SU-DHL-6 (cell line): ENCODE results near the gene DFFB.

Experiments
- H2AFZ ChIP-seq: fragments of 200-600 bp; sonication (generic); 2 replicates; pipeline ENCODE4 v1.6.1; 2014; ENCODE audit warnings: low read depth, mild to moderate bottlenecking, moderate library complexity, mixed read lengths, antibody characterized with exemption, low read length; ENCODE audit not compliant: severe bottlenecking
- H3F3A ChIP-seq: fragments of 200-600 bp; shearing (Covaris generic); 2 replicates; pipeline ENCODE4 v1.6.0; 2016; ENCODE audit warnings: antibody characterized with exemption, mild to moderate bottlenecking; ENCODE audit not compliant: insufficient read depth
- H3K27ac ChIP-seq: fragments of 200-600 bp; sonication (generic); 2 replicates; pipeline ENCODE4 v1.5.1; 2016; ENCODE audit warnings: low read depth, mild to moderate bottlenecking, low read length, moderate library complexity, mixed read lengths
- H3K27me3 ChIP-seq: fragments of 200-600 bp; sonication (generic), shearing (Covaris generic); 2 replicates; pipeline ENCODE4 v1.6.0; 2014; ENCODE audit warnings: mild to moderate bottlenecking, low read length
- H3K36me3 ChIP-seq: fragments of 200-600 bp; sonication (generic); 2 replicates; pipeline ENCODE4 v1.6.1; 2014; ENCODE audit warnings: mild to moderate bottlenecking, low read length, mixed read lengths
- H3K4me2 ChIP-seq: fragments of 300-600, 200-600 bp; shearing (Covaris generic), sonication (generic); 2 replicates; pipeline ENCODE4 v1.6.0; 2014; ENCODE audit warnings: low read length, low read depth, mild to moderate bottlenecking; ENCODE audit not compliant: poor library complexity, severe bottlenecking
- H3K4me3 ChIP-seq: fragments of 200-600 bp; sonication (generic); 2 replicates; pipeline ENCODE4 v1.5.1; 2014; ENCODE audit warnings: antibody characterized with exemption, low read length, mild to moderate bottlenecking, mixed read lengths; ENCODE audit not compliant: insufficient read depth, poor library complexity, severe bottlenecking
- H3K79me2 ChIP-seq: fragments of 200-600 bp; sonication (generic); 2 replicates; pipeline ENCODE4 v1.6.1; 2014; ENCODE audit warnings: mild to moderate bottlenecking, low read length, moderate library complexity; ENCODE audit not compliant: insufficient read depth
- H3K9ac ChIP-seq: fragments of 200-600 bp; sonication (generic); 2 replicates; pipeline ENCODE4 v1.7.0; 2014; ENCODE audit warnings: mild to moderate bottlenecking, low read length
- H3K9me2 ChIP-seq: fragments of 200-600 bp; sonication (generic); replicated peaks from 2 replicates; pipeline ENCODE4 v1.6.1; 2014; ENCODE audit warnings: low read length; ENCODE audit not compliant: insufficient read depth
- H3K9me3 ChIP-seq: fragments of 200-600 bp; sonication (generic); 2 replicates; pipeline ENCODE4 v1.6.1; 2014; ENCODE audit warnings: low read length, mixed read lengths; ENCODE audit not compliant: insufficient read depth
- H4K20me1 ChIP-seq: fragments of 200-600 bp; sonication (generic); 2 replicates; pipeline ENCODE4 v1.6.1; 2014; ENCODE audit warnings: low read depth, mild to moderate bottlenecking, antibody characterized with exemption, low read length, moderate library complexity, mixed read lengths
- CTCF ChIP-seq: fragments of 200-600 bp; sonication (generic); IDR thresholded peaks from one replicate; pipeline ENCODE4 v1.5.1; 2017; ENCODE audit warnings: antibody characterized with exemption, mild to moderate bottlenecking, low read length, moderate library complexity; ENCODE audit not compliant: insufficient read depth, poor library complexity, severe bottlenecking
- EZH2phosphoT487 ChIP-seq: fragments of 200-600 bp; sonication (generic), shearing (Covaris generic); conservative IDR thresholded peaks from 2 replicates; pipeline ENCODE4 v1.6.1; 2018; ENCODE audit warnings: mild to moderate bottlenecking, antibody characterized with exemption, low read length, moderate library complexity, mixed read lengths

The DFFB gene

DNA sequence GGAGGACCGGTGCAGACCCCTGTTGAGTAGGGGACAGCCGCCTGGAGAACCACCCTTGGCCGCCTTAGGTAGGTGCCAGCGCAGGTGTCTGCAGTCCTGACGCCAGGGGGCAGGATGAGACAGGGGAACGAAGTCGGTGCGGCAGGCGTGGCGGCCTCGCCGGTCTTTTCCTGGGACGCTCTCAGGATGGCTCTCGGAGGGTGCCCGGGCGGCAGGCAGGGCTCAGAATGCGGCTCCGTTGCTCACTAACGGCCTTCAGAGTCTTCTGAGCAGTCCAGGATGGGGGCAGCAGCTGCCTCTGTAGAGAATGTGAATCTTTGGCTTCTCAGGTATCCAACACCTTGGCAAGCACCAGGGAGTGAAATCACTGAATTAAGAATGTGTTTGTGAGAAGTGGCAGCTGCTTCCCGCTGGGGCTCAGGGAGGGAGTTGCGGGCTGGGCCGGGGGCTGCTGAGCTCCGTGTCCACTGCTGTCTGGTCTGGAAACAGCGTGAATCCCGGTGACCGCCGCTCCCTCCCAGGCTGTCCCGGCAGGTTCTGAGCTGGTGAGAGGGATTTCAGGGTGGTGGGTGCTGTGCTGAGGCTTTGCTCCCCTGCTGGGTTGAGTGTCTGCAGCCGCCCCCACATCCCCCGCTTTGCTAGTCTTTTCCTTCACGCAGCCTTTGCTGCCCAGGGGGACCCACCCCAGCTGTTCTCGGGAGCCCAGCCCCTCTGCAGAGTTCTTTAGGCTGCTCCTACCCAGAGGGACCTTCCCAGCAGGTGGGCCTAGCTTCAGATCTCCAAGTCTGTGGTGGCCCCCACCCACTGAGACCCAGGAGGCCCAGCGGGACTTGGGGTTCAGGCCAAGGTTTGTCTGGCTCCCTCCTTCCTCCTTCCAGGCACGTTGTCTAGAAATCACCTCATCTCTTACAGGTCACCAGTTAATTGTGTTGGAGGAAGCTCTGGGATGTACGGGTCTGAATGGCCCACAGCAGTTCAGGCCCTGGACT lies 53.9 kb downstream of the DFFB start:
- H4K20me1 ChIP-seq, result no peaks in the 10 kb centered on the region
- H2AFZ ChIP-seq, result peak overlapping the region; percentile 41
- H3F3A ChIP-seq, result peaks cover 8% of the 10 kb centered on the region; the same call in 1 of the 2 replicates
- peak overlapping the region; percentile 75 for H3K4me2 ChIP-seq
- no peaks in the 10 kb centered on the region for H3K79me2 ChIP-seq
- H3K9ac ChIP-seq, result peak overlapping the region; percentile 65
- H3K9me3 ChIP-seq, result no peaks in the 10 kb centered on the region
- no peaks in the 10 kb centered on the region for H3K27me3 ChIP-seq
- peak; percentile 45 for TF ChIP-seq CTCF
- TF ChIP-seq EZH2phosphoT487, result no peak
- H3K36me3 ChIP-seq, result no peaks in the 10 kb centered on the region
- no peaks in the 10 kb centered on the region for H3K9me2 ChIP-seq
- peak overlapping the region; percentile 99 for H3K27ac ChIP-seq
- peak overlapping the region; percentile 52 for H3K4me3 ChIP-seq

- Histone ChIP-seq H3K27ac (peak overlapping the region; percentile 99), H3K9me3 (no peaks in the 10 kb centered on the region), H3K9ac (peak overlapping the region; percentile 65; the same call in 1 of the 2 replicates), H3K27me3 (no peaks in the 10 kb centered on the region), H3K79me2 (no peaks in the 10 kb centered on the region), H3F3A (peaks cover 8% of the 10 kb centered on the region; the same call in 1 of the 2 replicates), H4K20me1 (no peaks in the 10 kb centered on the region), H3K4me3 (no peak overlapping the region), H2AFZ (no peak overlapping the region), H3K36me3 (no peaks in the 10 kb centered on the region), H3K4me2 (peak overlapping the region; percentile 75), H3K9me2 (no peaks in the 10 kb centered on the region)
- TF ChIP-seq EZH2phosphoT487 (no peak), CTCF (no peak)
Observed at GRCh38 chr1:3911981-3912808, 54.9 kb downstream of the DFFB start.

DNA sequence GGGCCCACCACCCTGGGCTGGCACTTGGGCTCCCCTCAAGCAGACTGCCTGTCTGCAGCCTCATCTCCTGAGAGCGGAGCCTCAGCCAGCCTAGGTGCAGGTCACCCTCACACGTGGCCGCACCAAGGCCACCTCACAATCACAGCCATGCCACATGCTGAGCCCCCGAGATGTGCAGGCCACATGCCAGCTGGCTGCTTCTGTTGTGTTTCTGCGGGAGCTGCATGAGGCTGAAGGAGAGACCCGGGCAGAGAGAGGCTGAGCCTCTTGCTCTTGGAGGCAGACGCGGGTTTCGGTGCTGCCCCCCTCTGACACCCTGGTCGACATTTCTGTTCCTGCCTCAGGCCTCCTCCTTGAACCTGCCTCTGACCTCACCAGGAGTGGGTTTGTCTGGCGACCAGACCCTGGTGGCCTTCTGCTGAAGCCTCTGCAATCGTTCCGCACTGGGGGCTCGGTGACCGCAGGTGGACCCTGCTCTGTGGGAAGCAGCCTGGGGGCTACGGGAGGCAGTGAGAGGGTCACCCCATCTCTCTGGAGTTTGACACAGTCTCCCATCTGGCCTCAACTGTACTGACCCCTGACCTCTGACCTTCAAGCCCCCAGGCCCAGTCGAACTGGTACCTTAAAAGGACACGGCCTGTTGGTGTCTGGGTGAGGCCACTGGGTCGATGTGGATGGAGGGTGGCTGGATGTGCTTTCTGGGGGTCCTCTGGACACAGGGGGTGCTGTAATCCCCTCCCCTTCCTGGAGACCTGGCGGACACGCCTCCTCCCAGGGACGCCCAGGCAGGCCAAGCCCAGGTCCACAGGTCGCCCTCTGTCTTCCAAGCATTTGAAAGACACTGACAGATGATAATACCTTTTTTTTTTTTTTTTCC lies 55.8 kb downstream of the DFFB start:
- H3F3A ChIP-seq, result peaks cover 8% of the 10 kb centered on the region; the same call in 1 of the 2 replicates
- H3K79me2 ChIP-seq, result no peaks in the 10 kb centered on the region
- H4K20me1 ChIP-seq, result no peaks in the 10 kb centered on the region
- H3K36me3 ChIP-seq, result no peaks in the 10 kb centered on the region
- no peak overlapping the region for H3K4me2 ChIP-seq
- no peaks in the 10 kb centered on the region for H3K27me3 ChIP-seq
- H3K4me3 ChIP-seq, result no peak overlapping the region
- no peak for TF ChIP-seq CTCF
- TF ChIP-seq EZH2phosphoT487, result no peak
- no peak overlapping the region for H3K27ac ChIP-seq
- no peaks in the 10 kb centered on the region for H3K9me2 ChIP-seq
- H3K9ac ChIP-seq, result no peak overlapping the region
- no peaks in the 10 kb centered on the region for H3K9me3 ChIP-seq
- no peak overlapping the region for H2AFZ ChIP-seq
